Measurements from ENCODE around the gene PNMT. TPM values are rescaled to one million over a fixed set of nuclear protein-coding genes. Genes with fewer than 3 reads are reported as not detected.

The PNMT gene
- total RNA-seq, 1 donor from 2014 or later, result not detected

DNA sequence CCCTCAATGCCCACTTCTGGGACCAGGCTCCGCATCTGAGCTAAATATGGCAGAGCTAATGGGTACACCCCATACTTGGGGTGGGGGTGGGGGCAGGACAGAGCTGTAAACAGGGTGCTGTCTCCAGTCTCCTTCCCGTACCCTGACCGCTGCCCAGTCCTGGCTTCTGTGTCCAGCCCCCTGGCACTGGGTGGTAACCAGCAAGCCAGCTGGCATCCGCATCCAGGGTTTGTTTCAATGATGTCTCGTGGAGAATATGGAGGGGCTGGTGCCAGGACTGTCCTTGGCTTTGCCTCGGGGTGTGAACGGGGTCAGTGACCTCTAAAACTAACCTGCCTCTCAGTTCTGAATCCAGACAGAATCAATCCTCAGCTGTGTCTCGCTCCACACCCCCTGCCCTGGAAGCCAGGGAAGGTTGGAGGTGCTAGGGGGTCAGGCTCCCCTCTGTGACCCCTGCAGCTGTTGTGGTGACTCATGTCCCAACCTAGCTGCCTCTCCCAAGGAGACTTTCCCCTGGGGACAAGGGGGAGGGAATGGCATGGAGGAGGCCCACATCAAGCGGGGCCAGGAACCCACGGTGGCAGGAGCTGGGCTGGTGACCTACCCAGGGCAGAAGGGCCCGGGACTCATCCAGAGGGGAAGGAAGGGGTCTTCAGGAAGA lies 1.5 kb upstream of the PNMT start:
- DNase-seq (ENCODE audit: extremely low read depth, low read depth, low spot score), result no peak

DNA sequence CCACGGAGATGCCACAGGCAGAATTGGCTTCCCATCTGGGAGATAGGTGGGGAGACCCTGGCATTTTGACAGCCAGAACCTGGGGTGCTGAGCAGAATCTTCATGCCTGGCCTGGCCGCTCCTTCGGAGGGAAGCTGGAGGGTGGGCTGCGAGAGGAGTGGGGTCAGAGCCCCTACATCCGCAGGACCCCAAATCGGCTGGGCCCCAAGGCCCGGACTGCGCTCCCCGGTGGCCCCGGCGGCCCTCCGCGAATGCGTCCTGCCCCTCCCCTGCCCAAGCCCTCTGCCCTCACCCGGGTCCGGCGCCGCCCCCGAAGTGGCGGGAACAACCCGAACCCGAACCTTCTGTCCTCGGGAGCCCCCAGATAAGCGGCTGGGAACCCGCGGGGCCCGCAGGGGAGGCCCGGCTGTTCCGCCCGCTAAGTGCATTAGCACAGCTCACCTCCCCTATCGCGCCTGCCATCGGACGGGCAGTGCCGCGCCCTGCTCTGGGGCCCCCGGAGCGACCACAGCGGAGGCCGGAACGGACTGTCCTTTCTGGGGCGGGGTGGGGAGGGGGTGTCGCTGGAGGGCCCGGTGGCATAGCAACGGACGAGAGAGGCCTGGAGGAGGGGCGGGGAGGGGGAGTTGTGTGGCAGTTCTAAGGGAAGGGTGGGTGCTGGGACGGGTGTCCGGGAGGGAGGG lies 850 bp upstream of the PNMT start:
- no peak for DNase-seq (ENCODE audit: extremely low read depth, low read depth, low spot score)

DNA sequence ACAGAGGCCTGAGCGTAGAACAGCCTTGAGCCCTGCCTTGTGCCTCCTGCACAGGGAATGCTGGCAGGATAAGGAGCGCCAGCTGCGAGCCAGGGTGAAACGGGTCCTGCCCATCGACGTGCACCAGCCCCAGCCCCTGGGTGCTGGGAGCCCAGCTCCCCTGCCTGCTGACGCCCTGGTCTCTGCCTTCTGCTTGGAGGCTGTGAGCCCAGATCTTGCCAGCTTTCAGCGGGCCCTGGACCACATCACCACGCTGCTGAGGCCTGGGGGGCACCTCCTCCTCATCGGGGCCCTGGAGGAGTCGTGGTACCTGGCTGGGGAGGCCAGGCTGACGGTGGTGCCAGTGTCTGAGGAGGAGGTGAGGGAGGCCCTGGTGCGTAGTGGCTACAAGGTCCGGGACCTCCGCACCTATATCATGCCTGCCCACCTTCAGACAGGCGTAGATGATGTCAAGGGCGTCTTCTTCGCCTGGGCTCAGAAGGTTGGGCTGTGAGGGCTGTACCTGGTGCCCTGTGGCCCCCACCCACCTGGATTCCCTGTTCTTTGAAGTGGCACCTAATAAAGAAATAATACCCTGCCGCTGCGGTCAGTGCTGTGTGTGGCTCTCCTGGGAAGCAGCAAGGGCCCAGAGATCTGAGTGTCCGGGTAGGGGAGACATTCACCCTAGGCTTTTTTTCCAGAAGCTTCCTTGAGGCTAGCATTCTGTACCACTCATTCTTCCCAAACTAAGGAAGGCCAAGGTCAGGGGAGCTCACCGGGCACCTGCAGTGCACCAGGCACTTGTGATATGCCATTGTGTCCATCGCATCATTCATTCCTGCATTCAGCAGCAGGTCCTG lies 1.9 kb downstream of the PNMT start:
- DNase-seq (ENCODE audit: extremely low read depth, low read depth, low spot score), result no peak

DNA sequence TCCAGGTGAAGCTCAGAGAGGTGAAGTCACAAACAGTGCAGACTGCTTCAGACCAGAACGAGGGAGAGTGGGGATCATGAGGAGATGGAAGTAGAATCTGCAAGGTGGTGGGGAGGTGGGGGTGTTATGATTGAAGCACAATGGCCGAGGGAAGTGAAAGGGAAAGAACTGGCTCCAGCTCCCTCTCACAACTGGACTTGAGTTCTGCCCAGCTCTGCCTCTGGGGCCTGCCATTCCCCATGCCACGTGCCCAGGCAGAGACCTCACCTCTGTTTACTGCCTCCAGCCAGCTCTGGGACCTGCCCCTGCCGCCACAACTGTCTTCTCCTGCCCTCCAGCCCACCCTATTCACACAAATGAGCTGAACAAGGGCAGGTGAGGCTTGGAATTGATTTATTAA lies 2.5 kb downstream of the PNMT start:
- DNase-seq (ENCODE audit: extremely low read depth, low read depth, low spot score), result no peak

DNA sequence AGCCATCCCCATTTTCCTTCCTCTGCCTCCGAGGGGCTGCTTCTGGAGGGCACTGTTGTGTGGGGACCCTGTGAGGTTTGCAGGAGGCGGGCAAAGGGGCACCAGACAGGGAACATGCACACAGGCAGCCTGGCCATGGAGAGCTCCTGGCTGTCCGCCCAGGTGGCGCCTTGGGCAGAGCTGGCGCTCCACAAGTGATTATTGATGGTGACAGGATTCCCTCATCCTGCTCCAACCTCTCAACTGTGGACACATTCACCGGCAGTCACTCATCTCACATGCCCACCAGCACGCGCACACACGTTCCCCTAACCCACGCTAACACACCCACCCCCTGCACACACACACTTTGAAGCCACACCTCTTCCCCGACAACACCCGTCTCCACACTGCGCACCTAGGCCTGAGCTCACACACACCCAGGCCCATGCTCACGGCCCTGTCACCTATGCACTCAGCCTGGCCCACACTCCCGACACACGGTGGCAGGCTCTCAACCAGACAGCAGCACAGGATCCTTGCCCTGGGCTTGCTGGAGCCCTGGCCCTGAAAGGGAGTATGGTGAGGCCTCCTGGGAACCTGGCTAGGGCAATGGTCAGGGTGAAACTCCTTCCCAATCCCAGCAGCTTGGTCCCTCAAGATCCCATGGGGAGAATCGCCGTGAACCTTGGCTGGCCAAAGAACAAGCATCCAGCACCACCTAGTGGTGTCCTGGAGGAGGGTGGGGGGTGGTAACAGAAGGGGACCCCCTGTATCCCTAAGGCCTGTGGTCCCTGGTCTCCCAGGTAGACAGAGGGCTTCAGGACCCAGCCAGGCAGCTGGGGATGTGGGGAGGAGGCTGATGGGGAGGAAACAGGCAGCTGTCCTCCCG lies 3.6 kb downstream of the PNMT start:
- DNase-seq (ENCODE audit: extremely low read depth, low read depth, low spot score), result no peak

DNA sequence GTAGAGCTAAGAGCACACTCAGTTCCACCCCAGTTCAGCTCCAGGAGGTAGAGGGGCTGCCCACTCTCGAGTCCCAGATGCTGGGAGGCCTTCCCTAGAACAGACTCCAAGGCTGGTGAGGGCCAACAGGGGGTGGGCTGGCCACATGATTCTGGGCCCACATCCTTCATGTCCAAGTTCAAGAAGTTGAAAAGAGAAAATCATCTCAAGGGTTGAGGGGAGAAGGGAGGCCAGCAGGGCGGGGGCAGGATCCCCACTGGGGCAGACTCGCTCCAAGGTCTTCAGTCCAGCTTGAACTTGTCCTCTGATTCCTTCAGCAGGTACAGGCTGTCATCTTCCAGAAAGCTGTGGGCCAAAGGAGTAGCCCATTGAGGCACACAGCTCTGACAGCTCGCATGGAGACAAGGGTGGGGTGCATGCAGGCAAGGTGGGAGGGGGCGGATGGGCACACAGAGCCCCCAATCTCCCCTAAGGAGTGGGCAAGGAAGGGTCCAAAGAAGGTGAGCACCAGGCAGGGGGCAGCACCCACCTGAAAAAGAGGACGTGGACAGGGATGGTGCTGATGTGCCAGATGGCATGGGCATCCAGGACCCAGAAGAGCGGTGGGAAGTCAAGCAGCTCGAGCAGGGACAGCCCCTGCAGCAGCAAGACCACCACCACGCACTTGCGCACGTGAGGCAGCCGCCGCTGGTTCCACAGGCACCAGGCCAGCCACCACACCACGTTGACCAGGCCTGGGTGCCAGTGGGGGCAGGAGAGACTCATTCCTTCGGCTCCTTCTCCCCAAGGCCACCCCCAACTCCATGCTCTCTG lies 4.5 kb downstream of the PNMT start:
- DNase-seq (ENCODE audit: extremely low read depth, low read depth, low spot score), result no peak

DNA sequence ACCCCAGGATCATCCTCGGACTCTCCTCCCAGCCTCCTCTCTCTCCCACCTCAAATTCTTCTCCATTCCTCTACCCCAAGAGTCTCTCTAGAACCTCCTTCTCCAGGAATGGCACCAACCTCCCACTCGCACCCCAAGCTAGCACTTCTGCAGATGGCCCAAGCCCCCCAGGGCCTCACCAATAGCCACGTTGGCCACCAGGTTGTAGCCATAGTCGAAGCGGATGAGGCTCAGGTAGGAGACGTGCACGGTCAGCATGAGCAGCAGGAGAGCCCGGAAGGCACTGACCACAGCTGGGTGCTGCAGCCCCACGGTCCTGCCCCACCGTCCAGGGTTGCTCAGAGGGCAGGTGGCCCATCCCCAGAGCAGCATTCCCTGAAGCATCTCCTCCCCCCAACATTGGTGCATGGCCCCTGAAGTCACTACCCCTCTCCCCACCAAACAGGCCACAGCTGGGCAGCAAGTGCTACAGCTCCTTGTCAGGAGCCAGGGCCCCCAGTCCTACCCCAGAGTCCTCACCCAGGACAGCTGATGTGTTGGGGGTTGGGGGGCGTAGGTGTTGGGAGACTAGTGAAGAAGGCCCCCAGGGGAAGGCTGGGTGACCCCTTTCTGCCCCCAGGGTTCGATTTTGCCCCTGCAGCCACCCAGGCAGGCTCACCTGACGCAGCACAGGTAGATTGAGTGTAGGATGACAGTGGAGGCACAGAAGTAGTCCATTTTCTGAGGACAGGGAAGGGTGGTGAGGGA lies 5.3 kb downstream of the PNMT start:
- DNase-seq (ENCODE audit: extremely low read depth, low read depth, low spot score), result no peak

DNA sequence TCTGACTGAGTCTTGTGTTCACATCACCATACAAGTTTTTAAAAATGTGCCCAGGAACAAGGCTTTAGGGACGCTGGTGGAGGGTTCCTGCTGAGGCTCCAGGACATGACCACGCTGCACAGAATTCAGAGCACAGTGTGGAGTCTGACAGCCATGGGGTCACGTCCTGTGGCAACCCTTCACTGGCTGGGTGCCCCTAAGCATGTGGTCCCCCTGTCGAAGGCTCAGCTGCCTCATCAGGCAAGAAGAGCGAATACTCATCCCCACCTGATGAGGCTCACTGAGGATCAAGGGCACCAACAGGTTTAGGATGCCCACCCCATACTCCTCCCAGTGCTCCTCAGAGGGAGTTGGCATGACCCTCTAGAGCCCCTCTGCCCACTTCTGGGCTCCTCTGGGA lies 5.9 kb downstream of the PNMT start:
- no peak for DNase-seq (ENCODE audit: extremely low read depth, low read depth, low spot score)

DNA sequence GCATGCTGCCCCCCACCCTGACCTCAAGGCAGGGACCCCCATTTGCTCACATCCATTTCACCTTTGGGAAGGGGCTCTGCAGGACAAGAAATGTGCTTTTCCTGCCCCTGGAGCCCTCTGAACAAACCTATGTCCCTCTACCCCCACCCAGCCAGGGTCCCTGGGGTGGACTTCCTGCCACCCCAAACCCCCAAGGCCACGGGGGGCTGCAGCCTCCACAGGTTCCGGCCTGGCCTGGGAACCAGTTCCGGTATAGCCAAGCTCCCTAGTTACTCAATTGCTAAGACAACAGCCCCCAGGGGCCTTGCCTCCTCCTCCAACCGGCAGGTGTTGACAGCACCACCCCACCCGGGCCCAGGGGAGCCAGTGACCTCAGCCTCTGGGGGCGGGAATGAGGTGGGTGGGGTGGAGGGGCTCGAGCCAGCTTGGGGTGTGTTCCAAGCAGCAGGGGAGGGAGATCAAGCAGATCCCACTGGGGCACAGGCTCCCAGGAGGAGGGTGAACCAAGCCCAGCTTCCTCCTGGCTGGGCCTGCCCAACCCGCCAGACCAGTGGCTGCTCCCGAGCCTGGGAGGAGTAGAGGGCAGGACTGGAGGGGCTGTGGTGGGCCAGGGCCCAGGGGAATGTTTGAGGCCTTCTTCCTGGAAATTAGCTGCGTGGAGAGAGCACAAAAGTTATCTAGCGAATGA lies 6.6 kb downstream of the PNMT start:
- DNase-seq (ENCODE audit: extremely low read depth, low read depth, low spot score), result no peak

DNA sequence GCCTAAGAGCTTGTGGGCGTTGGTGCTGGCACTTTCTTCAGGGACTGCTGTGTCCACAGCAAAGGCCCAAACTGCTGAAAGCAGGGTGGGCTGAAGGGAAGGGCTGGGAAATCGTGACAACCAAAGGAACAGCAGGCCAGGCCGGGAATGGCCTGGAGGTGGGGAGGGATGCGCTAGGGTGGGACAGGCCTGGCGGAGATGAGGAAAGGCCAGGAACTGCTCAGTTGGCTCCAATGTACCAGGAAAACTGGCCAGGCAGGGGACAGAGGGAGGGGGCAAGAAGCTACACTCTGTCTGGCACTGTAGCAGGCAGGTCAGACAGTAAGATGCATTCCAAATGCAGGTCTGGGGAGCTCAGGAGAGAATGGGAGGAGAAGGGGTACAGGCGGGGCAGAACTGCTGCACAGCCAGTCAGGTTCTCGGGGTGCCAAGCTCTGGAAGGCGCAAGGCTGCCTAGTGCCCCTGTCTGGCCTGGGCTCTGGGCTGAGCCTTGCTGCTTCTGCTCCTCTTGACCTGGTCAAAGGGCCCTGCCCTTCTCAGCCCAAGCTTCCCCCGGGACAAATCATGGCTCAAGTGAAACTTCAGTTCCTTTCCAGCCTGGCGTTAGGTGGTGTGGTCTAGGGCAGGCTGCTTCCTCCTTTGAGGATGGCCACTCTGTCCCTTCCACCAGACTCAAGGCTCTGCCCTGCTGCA lies 7.3 kb downstream of the PNMT start:
- DNase-seq (ENCODE audit: extremely low read depth, low read depth, low spot score), result no peak

DNA sequence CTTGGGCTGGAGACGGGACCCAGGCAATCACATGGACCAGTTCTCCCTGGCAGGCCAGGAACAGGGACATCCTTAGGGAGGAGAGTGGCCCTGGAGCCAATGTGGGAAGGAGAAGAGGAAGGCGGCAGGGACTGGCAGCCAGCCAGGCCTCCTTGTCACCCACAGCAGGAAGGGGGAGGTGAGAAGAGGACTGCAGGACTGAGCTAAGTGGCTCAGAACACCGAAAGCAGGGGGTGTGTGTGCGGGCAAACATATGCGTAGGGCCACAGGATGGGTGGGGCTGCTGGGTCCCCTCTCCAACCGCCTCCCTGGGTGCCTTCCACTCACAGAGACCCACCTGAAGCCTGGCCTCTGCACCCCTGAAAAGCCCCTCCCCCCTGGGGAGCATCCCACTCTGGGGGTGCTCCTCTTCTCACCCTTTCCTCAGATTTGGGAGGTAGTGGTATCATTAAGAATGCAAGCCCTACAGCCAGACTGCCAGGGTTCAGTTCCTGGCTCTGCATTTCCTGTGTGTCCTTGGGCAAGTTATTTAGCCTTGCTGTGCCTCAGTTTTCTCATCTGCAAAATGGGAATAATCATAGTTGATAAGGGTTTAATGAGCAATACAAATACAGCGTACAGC lies 8.1 kb downstream of the PNMT start:
- no peak for DNase-seq (ENCODE audit: extremely low read depth, low read depth, low spot score)

DNA sequence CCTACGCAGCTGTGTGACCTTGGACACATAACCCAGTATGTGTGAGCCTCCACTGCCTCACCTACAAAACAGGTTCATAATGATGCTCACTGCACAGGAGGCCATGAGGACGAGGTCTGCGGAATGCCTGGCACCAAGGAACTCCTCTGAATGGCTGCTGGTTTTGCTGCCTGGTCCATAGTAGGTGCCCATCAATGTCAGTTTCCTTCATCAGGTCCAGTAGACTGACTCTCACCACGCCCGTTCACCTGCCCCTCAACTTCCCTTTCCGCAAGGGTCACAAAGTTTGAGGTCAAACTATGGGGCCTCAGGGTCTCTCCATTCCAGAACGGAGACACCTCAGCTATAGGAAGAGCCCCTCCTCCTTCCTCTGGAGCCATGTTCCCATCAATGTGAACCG lies 8.8 kb downstream of the PNMT start:
- DNase-seq (ENCODE audit: extremely low read depth, low read depth, low spot score), result no peak

DNA sequence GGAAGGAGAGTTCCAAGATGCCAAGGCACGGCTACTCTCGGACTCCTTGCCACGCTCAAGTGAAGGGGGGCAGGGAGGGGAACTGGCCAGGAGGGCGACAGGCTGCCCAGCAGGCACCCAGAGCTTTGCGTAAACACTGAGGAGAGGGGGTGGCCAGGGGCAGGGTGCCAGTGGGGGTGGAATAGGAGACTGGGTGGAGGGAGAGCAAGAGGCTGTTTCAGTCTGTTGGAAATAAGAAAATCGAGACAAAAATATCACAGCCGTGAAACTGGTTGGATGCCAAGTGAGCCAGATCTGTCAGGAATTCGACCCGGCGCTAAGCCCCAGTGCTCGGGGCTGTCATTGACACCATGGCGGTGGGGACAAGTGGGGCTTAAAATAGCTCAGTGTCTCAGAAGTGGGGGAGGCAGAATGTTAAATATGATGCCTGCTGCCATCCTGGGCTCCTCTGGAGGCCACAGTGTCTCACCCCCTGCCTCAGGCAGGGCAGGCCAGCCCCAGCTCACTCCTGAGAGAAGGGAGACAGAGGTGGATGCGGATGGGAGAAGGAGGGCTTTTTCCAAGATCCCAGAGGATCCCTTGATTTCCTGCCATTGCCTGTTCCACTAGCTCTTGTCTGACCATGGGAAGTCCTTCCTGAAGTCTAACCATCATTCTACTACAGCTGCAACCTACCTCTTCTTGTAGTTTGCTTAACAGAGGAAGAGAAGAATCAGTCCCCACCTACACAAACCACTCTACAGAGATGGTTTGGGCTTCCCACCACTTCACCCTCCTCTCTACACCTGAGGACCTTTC lies 9.5 kb downstream of the PNMT start:
- no peak for DNase-seq (ENCODE audit: extremely low read depth, low read depth, low spot score)

DNA sequence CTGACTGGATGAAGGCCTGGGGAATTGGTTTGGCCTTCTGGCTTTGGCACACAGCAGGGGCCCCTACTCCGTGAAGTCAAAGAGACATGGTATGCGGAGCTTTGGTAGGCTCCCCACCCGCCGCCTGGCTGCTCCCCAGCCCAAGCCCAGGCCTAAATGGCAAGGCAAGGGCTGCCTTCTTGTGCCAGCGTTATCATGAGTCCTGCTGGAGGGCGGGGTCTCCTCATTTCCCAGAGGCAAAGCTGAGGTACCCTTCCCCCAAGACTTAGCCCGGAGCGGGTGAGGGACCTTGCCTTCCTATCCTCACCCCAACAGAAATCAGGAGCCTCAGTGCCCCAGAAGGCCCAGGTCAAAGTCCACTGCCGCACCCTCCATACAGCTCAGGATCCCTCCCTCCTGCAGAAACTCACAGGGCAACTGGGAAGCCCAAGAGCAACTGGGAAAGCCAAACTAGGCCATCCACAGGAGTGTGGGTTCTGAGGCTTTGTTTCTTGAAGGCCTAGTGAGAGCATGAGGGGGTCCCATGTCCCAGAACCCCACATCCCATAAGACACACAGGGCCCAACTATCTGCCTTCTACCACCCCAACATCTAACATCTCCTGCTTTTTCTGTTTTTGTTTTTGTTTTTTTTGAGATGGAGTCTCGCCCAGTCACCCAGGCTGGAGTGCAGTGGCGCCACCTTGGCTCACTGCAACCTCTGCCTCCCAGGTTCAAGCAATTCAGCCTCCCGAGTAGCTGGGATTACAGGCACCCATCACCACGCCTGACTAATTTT lies 10.3 kb downstream of the PNMT start:
- no peak for DNase-seq (ENCODE audit: extremely low read depth, low read depth, low spot score)

DNA sequence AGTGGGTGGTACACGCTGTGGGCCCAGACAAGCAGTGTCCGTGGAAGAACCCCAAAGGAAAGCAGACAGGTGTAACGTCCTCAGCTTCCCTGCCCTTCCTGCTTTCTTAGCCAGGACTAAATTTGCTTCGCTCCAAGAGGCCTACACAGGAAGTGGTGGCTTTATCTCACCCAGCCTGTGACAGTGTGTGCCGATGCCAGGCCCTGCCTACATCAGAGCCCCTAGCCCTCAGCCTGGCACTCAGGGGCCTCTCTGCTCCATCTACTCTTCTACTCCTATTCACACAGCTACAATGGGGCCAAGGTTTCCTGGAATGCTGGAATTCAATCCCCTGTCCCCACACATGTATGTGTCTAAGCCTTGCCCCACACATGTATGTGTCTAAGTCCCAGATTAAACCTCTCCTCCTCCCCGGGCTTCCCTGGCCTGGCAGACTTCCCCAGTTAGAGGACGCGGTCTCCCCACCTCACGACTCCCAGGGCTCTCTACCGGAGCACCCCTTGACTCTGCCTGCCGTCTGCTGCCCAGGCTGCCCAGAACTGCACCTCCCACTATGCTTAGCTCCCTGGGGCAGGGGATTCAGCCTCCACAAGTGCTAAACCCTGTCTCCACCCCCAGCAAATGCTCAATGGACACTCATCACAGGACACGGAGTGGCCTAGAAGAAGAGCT lies 11.4 kb downstream of the PNMT start:
- no peak for DNase-seq (ENCODE audit: extremely low read depth, low read depth, low spot score)

Measured in glomerular endothelial cell (primary cell).